ENCODE data around the gene IRF9. TPM values are rescaled to one million over a fixed set of nuclear protein-coding genes. Genes with fewer than 3 reads are reported as not detected.

Gene IRF9
- total and polyA plus RNA-seq, 2 donors, result 117 to 167 TPM

- DNase-seq (ENCODE audit: low read depth in 6 of 9, low spot score in 9 of 9), result peak in 1 of 9 donors; percentile 18
- WGBS, result 98% methylated on average over 7 of the region's 7 CpGs
- Histone ChIP-seq H3K9me3 (ENCODE audit: control insufficient read depth in 2 of 2, insufficient read depth in 1 of 2, low read length in 1 of 2) (no peaks in the 10 kb centered on the region), H3K36me3 (ENCODE audit: control insufficient read depth in 2 of 2, insufficient read depth in 2 of 2, low read length in 1 of 2) (peaks cover 28 to 42% of the 10 kb centered on the region in 2 donors), H3K27ac (ENCODE audit: low read depth in 1 of 2, low read length in 1 of 2) (peak overlapping the region; percentile 99 to 100), H3K4me3 (ENCODE audit: low read length in 2 of 2) (peak overlapping the region; percentile 81 to 89), H3K27me3 (ENCODE audit: control insufficient read depth in 2 of 2, insufficient read depth in 1 of 2, low read length in 1 of 2) (no peaks in the 10 kb centered on the region), H3K4me1 (ENCODE audit: control insufficient read depth in 2 of 2, insufficient read depth in 2 of 2, low read length in 2 of 2) (peaks cover 13 to 32% of the 10 kb centered on the region in 2 donors)
Measured at GRCh38 chr14:24213866-24214662, 53.0 kb downstream of the IRF9 start.

DNA sequence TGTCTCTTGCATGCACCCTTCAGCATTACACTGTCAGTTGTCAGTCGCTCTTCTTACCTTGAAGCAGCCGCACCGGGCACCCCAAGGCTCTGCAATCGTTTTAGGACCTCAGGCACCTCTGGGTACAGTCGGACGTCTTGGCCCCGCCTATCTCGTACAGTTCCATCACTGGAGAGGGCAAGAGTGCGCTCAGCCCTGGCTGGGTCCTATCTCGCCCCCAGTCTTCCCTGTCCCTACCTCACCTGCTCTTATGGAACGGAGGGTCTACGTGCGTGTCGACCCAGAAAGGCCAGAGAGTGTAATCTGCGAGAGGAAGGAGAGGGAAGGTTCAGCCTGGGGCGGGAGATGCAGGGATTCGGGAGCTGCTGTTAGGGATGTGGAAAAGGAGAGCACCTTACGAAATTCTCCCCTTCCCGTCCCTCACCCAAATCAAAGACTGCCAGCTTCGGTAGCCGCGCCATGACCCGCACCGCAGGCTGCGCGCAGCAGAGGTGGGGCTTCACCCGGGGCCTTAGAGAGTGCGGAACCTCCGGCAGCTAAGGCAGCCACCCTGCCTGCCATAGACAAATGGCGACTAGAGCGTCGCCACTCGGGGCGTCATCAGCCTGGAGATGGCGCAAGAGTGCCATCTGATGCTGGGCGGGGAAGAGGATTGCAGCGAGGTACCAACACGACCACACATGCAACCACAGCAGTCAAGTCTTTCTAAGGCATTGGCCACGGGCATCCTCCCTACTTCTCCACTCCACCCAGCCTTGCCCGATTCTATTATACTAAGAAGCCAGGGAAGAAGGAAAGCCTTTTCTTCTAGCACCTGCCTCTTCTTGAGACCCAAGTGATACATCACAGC is 54.7 kb downstream of the IRF9 start, which contains the start of gene MDP1:
Gene MDP1 (minus strand): TSS at position 572 of the 850 bp plus-strand sequence. CDS start 111 bp downstream, at position 461.
- Histone ChIP-seq H3K27me3 (ENCODE audit: control insufficient read depth in 2 of 2, insufficient read depth in 1 of 2, low read length in 1 of 2) (no peaks in the 10 kb centered on the region), H3K9me3 (ENCODE audit: control insufficient read depth in 2 of 2, insufficient read depth in 1 of 2, low read length in 1 of 2) (no peaks in the 10 kb centered on the region), H3K4me3 (ENCODE audit: low read length in 2 of 2) (peak within 1 kb of the TSS; percentile 49 to 91), H3K4me1 (ENCODE audit: control insufficient read depth in 2 of 2, insufficient read depth in 2 of 2, low read length in 2 of 2) (peaks cover 13 to 32% of the 10 kb centered on the region in 2 donors), H3K27ac (ENCODE audit: low read depth in 1 of 2, low read length in 1 of 2) (peak within 1 kb of the TSS; percentile 93 to 96), H3K36me3 (ENCODE audit: control insufficient read depth in 2 of 2, insufficient read depth in 2 of 2, low read length in 1 of 2) (peaks cover 11 to 26% of the 10 kb centered on the region in 2 donors)
- WGBS, result under 1% methylated on average over 40 of the region's 40 CpGs
- DNase-seq (ENCODE audit: low read depth in 6 of 9, low spot score in 9 of 9), result peak; percentile 86 to 96 (median 90)

Other genes with a start within 250 kb of the IRF9 start
Only the 30 nearest of the 32 such genes appear.
- 22.4 TPM for gene DHRS4L2, start 172.3 kb upstream of the IRF9 start, total RNA-seq
- 39.6 TPM for gene DHRS4L2, start 172.3 kb upstream of the IRF9 start, polyA plus RNA-seq
- gene CARMIL3, start 109.3 kb upstream of the IRF9 start, total RNA-seq, result 0.52 TPM
- 0.89 TPM for gene CARMIL3, start 109.3 kb upstream of the IRF9 start, polyA plus RNA-seq
- gene CPNE6, start 89.7 kb upstream of the IRF9 start, total RNA-seq, result 0.05 TPM
- gene CPNE6, start 89.7 kb upstream of the IRF9 start, polyA plus RNA-seq, result 0.34 TPM
- gene PCK2, start 67.0 kb upstream of the IRF9 start, total RNA-seq, result 6.7 TPM
- 11.6 TPM for gene PCK2, start 67.0 kb upstream of the IRF9 start, polyA plus RNA-seq
- gene DCAF11, start 46.5 kb upstream of the IRF9 start, total RNA-seq, result 66.7 TPM
- 36.6 TPM for gene DCAF11, start 46.5 kb upstream of the IRF9 start, polyA plus RNA-seq
- gene NRL, start 46.3 kb upstream of the IRF9 start, total RNA-seq, result 3.4 TPM
- gene NRL, start 46.3 kb upstream of the IRF9 start, polyA plus RNA-seq, result 4.7 TPM
- 0.80 TPM for gene FITM1, start 30.6 kb upstream of the IRF9 start, total RNA-seq
- gene FITM1, start 30.6 kb upstream of the IRF9 start, polyA plus RNA-seq, result 3.5 TPM
- gene PSME1, start 25.1 kb upstream of the IRF9 start, total RNA-seq, result 280 TPM
- gene PSME1, start 25.1 kb upstream of the IRF9 start, polyA plus RNA-seq, result 255 TPM
- 26.8 TPM for gene EMC9, start 19.7 kb upstream of the IRF9 start, total RNA-seq
- gene EMC9, start 19.7 kb upstream of the IRF9 start, polyA plus RNA-seq, result 40.8 TPM
- 387 TPM for gene PSME2, start 14.7 kb upstream of the IRF9 start, total RNA-seq
- gene PSME2, start 14.7 kb upstream of the IRF9 start, polyA plus RNA-seq, result 420 TPM
- 44.9 TPM for gene RNF31, start 13.8 kb upstream of the IRF9 start, total RNA-seq
- 105 TPM for gene RNF31, start 13.8 kb upstream of the IRF9 start, polyA plus RNA-seq
- 17.7 TPM for gene REC8, start 10.8 kb downstream of the IRF9 start, total RNA-seq
- 47.8 TPM for gene REC8, start 10.8 kb downstream of the IRF9 start, polyA plus RNA-seq
- gene IPO4, start 27.6 kb downstream of the IRF9 start, total RNA-seq, result 19.3 TPM
- 12.1 TPM for gene IPO4, start 27.6 kb downstream of the IRF9 start, polyA plus RNA-seq
- gene TM9SF1, start 34.2 kb downstream of the IRF9 start, total RNA-seq, result 18.2 TPM
- gene TM9SF1, start 34.2 kb downstream of the IRF9 start, polyA plus RNA-seq, result 12.5 TPM
- gene TSSK4, start 44.4 kb downstream of the IRF9 start, total RNA-seq, result not detected
- 0.02 TPM for gene TSSK4, start 44.4 kb downstream of the IRF9 start, polyA plus RNA-seq
- gene CHMP4A, start 52.2 kb downstream of the IRF9 start, total RNA-seq, result 76.9 TPM
- gene CHMP4A, start 52.2 kb downstream of the IRF9 start, polyA plus RNA-seq, result 151 TPM
- gene MDP1, start 54.8 kb downstream of the IRF9 start, total RNA-seq, result 47.9 TPM
- 48.8 TPM for gene MDP1, start 54.8 kb downstream of the IRF9 start, polyA plus RNA-seq
- 259 TPM for gene NEDD8, start 71.1 kb downstream of the IRF9 start, total RNA-seq
- gene NEDD8, start 71.1 kb downstream of the IRF9 start, polyA plus RNA-seq, result 214 TPM
- 67.0 TPM for gene GMPR2, start 71.7 kb downstream of the IRF9 start, total RNA-seq
- 53.6 TPM for gene GMPR2, start 71.7 kb downstream of the IRF9 start, polyA plus RNA-seq
- gene TINF2, start 81.4 kb downstream of the IRF9 start, total RNA-seq, result 68.8 TPM
- gene TINF2, start 81.4 kb downstream of the IRF9 start, polyA plus RNA-seq, result 81.6 TPM
- 1.5 TPM for gene TGM1, start 101.9 kb downstream of the IRF9 start, total RNA-seq
- gene TGM1, start 101.9 kb downstream of the IRF9 start, polyA plus RNA-seq, result 41.0 TPM
- 14.8 TPM for gene RABGGTA, start 110.3 kb downstream of the IRF9 start, total RNA-seq
- 40.4 TPM for gene RABGGTA, start 110.3 kb downstream of the IRF9 start, polyA plus RNA-seq
- gene DHRS1, start 138.5 kb downstream of the IRF9 start, total RNA-seq, result 10.2 TPM
- gene DHRS1, start 138.5 kb downstream of the IRF9 start, polyA plus RNA-seq, result 59.6 TPM
- gene NOP9, start 138.6 kb downstream of the IRF9 start, total RNA-seq, result 14.9 TPM
- gene NOP9, start 138.6 kb downstream of the IRF9 start, polyA plus RNA-seq, result 7.9 TPM
- 8.1 TPM for gene CIDEB, start 146.7 kb downstream of the IRF9 start, total RNA-seq
- gene CIDEB, start 146.7 kb downstream of the IRF9 start, polyA plus RNA-seq, result 13.4 TPM
- gene LTB4R2, start 148.9 kb downstream of the IRF9 start, total RNA-seq, result 5.5 TPM
- gene LTB4R2, start 148.9 kb downstream of the IRF9 start, polyA plus RNA-seq, result 6.5 TPM
- gene LTB4R, start 150.2 kb downstream of the IRF9 start, total RNA-seq, result 4.4 TPM
- gene LTB4R, start 150.2 kb downstream of the IRF9 start, polyA plus RNA-seq, result 73.3 TPM
- 1.9 TPM for gene ADCY4, start 173.8 kb downstream of the IRF9 start, total RNA-seq
- 17.6 TPM for gene ADCY4, start 173.8 kb downstream of the IRF9 start, polyA plus RNA-seq
- gene RIPK3, start 178.7 kb downstream of the IRF9 start, total RNA-seq, result 10.9 TPM
- gene RIPK3, start 178.7 kb downstream of the IRF9 start, polyA plus RNA-seq, result 15.2 TPM
- 16.6 TPM for gene NFATC4, start 206.9 kb downstream of the IRF9 start, total RNA-seq
- 79.8 TPM for gene NFATC4, start 206.9 kb downstream of the IRF9 start, polyA plus RNA-seq